Measurements from ENCODE around the gene SAT1. TPM values are rescaled to one million over a fixed set of nuclear protein-coding genes. Genes with fewer than 3 reads are reported as not detected.

Gene SAT1
- total RNA-seq, 1 donor from 2014 or later = 224 TPM

DNA sequence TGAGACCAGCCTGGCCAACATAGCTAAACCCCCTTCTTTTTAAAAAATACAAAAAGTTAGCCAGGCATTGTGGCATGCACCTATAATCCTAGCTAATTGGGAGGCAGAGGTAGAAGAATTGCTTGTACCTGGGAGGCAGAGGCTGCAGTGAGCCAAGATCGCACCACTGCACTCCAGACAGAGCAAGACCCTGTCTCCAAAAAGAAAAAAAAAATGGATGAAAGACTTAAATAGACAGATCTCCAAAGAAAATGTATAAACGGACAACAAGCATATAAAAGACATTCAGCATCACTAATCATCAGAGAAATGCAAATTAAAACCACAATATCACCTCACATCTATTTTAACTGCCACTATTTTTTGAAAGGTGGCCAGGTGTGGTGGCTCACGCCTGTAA is 6.6 kb upstream of the SAT1 start:
- H3K27ac Mint-ChIP-seq (ENCODE audit: unreplicated experiment) = no peak overlapping the region
- H3K27me3 Mint-ChIP-seq (ENCODE audit: low read depth, unreplicated experiment) = no peaks in the 10 kb centered on the region
- Histone ChIP-seq H4K20me1 (ENCODE audit: insufficient read depth, low read length) (no peaks in the 10 kb centered on the region), H3K79me2 (ENCODE audit: insufficient read depth, low read length) (no peaks in the 10 kb centered on the region), H3K9ac (ENCODE audit: low read length) (no peak overlapping the region), H3K4me3 (ENCODE audit: insufficient read depth, low read depth, low read length) (no peak overlapping the region), H2AFZ (ENCODE audit: low read depth, low read length) (no peak overlapping the region), H3K9me3 (ENCODE audit: insufficient read depth, low read depth, low read length) (no peaks in the 10 kb centered on the region), H3K4me1 (ENCODE audit: insufficient read depth, low read length) (no peaks in the 10 kb centered on the region), H3K36me3 (ENCODE audit: insufficient read depth, low read length) (no peaks in the 10 kb centered on the region), H3K27me3 (ENCODE audit: insufficient read depth, low read length) (no peaks in the 10 kb centered on the region), H3K27ac (ENCODE audit: low read depth, low read length) (no peak overlapping the region), H3K4me2 (ENCODE audit: low read length) (no peak overlapping the region)
- H3K4me3 Mint-ChIP-seq (ENCODE audit: unreplicated experiment) = no peak overlapping the region
- H3K9me3 Mint-ChIP-seq (ENCODE audit: unreplicated experiment) = no peaks in the 10 kb centered on the region
- TF ChIP-seq EZH2 (IDR thresholded peaks at IDR 0.05; ENCODE audit: insufficient read depth, low read length) = no peak
- TF ChIP-seq CTCF (IDR thresholded peaks at IDR 0.05; ENCODE audit: insufficient read depth, low read depth, low read length) = no peak
- no peaks in the 10 kb centered on the region for H3K4me1 Mint-ChIP-seq (ENCODE audit: low read depth, unreplicated experiment)
- FAIRE-seq = no peak
- no peaks in the 10 kb centered on the region for H3K36me3 Mint-ChIP-seq (ENCODE audit: low read depth, unreplicated experiment)
- DNase-seq (ENCODE audit: low read depth) = no peak

- no peak overlapping the region for H3K4me2 ChIP-seq (ENCODE audit: low read length)
- no peak overlapping the region for H3K4me3 ChIP-seq (ENCODE audit: insufficient read depth, low read depth, low read length)
- H3K9me3 ChIP-seq (ENCODE audit: insufficient read depth, low read depth, low read length) = no peaks in the 10 kb centered on the region
- TF ChIP-seq CTCF (IDR thresholded peaks at IDR 0.05; ENCODE audit: insufficient read depth, low read depth, low read length) = peak; percentile 3
- no peak for TF ChIP-seq EZH2 (IDR thresholded peaks at IDR 0.05; ENCODE audit: insufficient read depth, low read length)
- H3K36me3 Mint-ChIP-seq (ENCODE audit: low read depth, unreplicated experiment) = no peaks in the 10 kb centered on the region
- H3K4me1 Mint-ChIP-seq (ENCODE audit: low read depth, unreplicated experiment) = peaks cover 2% of the 10 kb centered on the region
- FAIRE-seq = no peak
- DNase-seq (ENCODE audit: low read depth) = peak; percentile 36
- peaks cover 3% of the 10 kb centered on the region for H4K20me1 ChIP-seq (ENCODE audit: insufficient read depth, low read length)
- no peak overlapping the region for H3K4me3 Mint-ChIP-seq (ENCODE audit: unreplicated experiment)
- H3K9ac ChIP-seq (ENCODE audit: low read length) = no peak overlapping the region
- no peaks in the 10 kb centered on the region for H3K27me3 Mint-ChIP-seq (ENCODE audit: low read depth, unreplicated experiment)
- H3K79me2 ChIP-seq (ENCODE audit: insufficient read depth, low read length) = peaks cover 8% of the 10 kb centered on the region
- H3K27me3 ChIP-seq (ENCODE audit: insufficient read depth, low read length) = no peaks in the 10 kb centered on the region
- H3K36me3 ChIP-seq (ENCODE audit: insufficient read depth, low read length) = no peaks in the 10 kb centered on the region
- no peak overlapping the region for H3K27ac Mint-ChIP-seq (ENCODE audit: unreplicated experiment)
- H3K27ac ChIP-seq (ENCODE audit: low read depth, low read length) = peak overlapping the region; percentile 42
- no peak overlapping the region for H2AFZ ChIP-seq (ENCODE audit: low read depth, low read length)
- H3K9me3 Mint-ChIP-seq (ENCODE audit: unreplicated experiment) = peaks cover 2% of the 10 kb centered on the region
- no peaks in the 10 kb centered on the region for H3K4me1 ChIP-seq (ENCODE audit: insufficient read depth, low read length)
Measured at GRCh38 chrX:23779025-23779424, 3.9 kb upstream of the SAT1 start.

- FAIRE-seq = no peak
- Histone ChIP-seq H3K4me1 (ENCODE audit: insufficient read depth, low read length) (peaks cover 4% of the 10 kb centered on the region), H2AFZ (ENCODE audit: low read depth, low read length) (no peak overlapping the region), H3K4me3 (ENCODE audit: insufficient read depth, low read depth, low read length) (no peak overlapping the region), H3K27me3 (ENCODE audit: insufficient read depth, low read length) (no peaks in the 10 kb centered on the region), H3K79me2 (ENCODE audit: insufficient read depth, low read length) (peaks cover 22% of the 10 kb centered on the region), H3K36me3 (ENCODE audit: insufficient read depth, low read length) (peaks cover 6% of the 10 kb centered on the region), H3K9me3 (ENCODE audit: insufficient read depth, low read depth, low read length) (no peaks in the 10 kb centered on the region), H4K20me1 (ENCODE audit: insufficient read depth, low read length) (peaks cover 22% of the 10 kb centered on the region), H3K27ac (ENCODE audit: low read depth, low read length) (peak overlapping the region; percentile 81), H3K4me2 (ENCODE audit: low read length) (peak overlapping the region; percentile 61), H3K9ac (ENCODE audit: low read length) (peak overlapping the region; percentile 58)
- Mint-ChIP-seq H3K9me3 (ENCODE audit: unreplicated experiment) (peaks cover 2% of the 10 kb centered on the region), H3K36me3 (ENCODE audit: low read depth, unreplicated experiment) (peaks cover 2% of the 10 kb centered on the region), H3K27me3 (ENCODE audit: low read depth, unreplicated experiment) (no peaks in the 10 kb centered on the region), H3K27ac (ENCODE audit: unreplicated experiment) (peak overlapping the region; percentile 74), H3K4me3 (ENCODE audit: unreplicated experiment) (peak overlapping the region; percentile 92), H3K4me1 (ENCODE audit: low read depth, unreplicated experiment) (peaks cover 7% of the 10 kb centered on the region)
- no peak for DNase-seq (ENCODE audit: low read depth)
- TF ChIP-seq CTCF (IDR thresholded peaks at IDR 0.05; ENCODE audit: insufficient read depth, low read depth, low read length) (no peak), EZH2 (IDR thresholded peaks at IDR 0.05; ENCODE audit: insufficient read depth, low read length) (no peak)
Measured at GRCh38 chrX:23782455-23782854, 518 bp upstream of the SAT1 start.
